Measurements from ENCODE around the gene CCSER2. TPM values are rescaled to one million over a fixed set of nuclear protein-coding genes. Genes with fewer than 3 reads are reported as not detected.

CCSER2 gene
- total RNA-seq, 4 donors from 2014 or later = 26.4 to 48.3 (median 31.7) TPM

- Histone ChIP-seq H3K27me3 (no peaks in the 10 kb centered on the region), H3K36me3 (peaks cover 0 to 21% (median 0%) of the 10 kb centered on the region in 3 donors), H3K4me3 (no peak overlapping the region), H3K4me1 (no peaks in the 10 kb centered on the region), H3K27ac (no peak overlapping the region), H3K9me3 (no peaks in the 10 kb centered on the region)
- intact Hi-C loops (cut with DNase I) = no loop called here
- TF ChIP-seq POLR2A (IDR thresholded peaks at IDR 0.05) = no peak
- no peak for TF ChIP-seq CTCF (IDR thresholded peaks at IDR 0.05)
- 78 to 80% methylated on average over 3 of the region's 3 CpGs for WGBS, 2 donors
- no peak for DNase-seq
Measured at GRCh38 chr10:84510121-84510520, 181.7 kb downstream of the CCSER2 start.

- no peak overlapping the region for H3K4me3 ChIP-seq
- intact Hi-C loops (cut with DNase I) = no loop called here
- no peaks in the 10 kb centered on the region for H3K9me3 ChIP-seq
- DNase-seq = no peak
- H3K27me3 ChIP-seq = no peaks in the 10 kb centered on the region
- TF ChIP-seq POLR2A (IDR thresholded peaks at IDR 0.05) (no peak), CTCF (IDR thresholded peaks at IDR 0.05) (no peak)
- no peak overlapping the region for H3K27ac ChIP-seq
- 68 to 87% methylated on average over 2 of the region's 2 CpGs for WGBS, 2 donors
- H3K4me1 ChIP-seq = no peaks in the 10 kb centered on the region
- peaks cover 0 to 31% (median 0%) of the 10 kb centered on the region in 3 donors for H3K36me3 ChIP-seq
Measured at GRCh38 chr10:84511106-84511505, 182.7 kb downstream of the CCSER2 start.

GRCh38 chr10:84511709-84512285, 183.4 kb downstream of the CCSER2 start:
- Histone ChIP-seq H3K4me1 (no peaks in the 10 kb centered on the region), H3K36me3 (peaks cover 0 to 32% (median 0%) of the 10 kb centered on the region in 3 donors), H3K27ac (no peak overlapping the region), H3K4me3 (no peak overlapping the region), H3K9me3 (no peaks in the 10 kb centered on the region), H3K27me3 (no peaks in the 10 kb centered on the region)
- 85 to 89% methylated on average over 5 of the region's 5 CpGs for WGBS, 2 donors
- intact Hi-C loops (cut with DNase I) = no loop called here
- no peak for DNase-seq
- TF ChIP-seq POLR2A (IDR thresholded peaks at IDR 0.05) (no peak), CTCF (IDR thresholded peaks at IDR 0.05) (no peak)

GRCh38 chr10:84517554-84517953, 189.2 kb downstream of the CCSER2 start:
- 82 to 84% methylated on average over 4 of the region's 4 CpGs for WGBS, 2 donors
- intact Hi-C loops (cut with DNase I) = no loop called here
- no peak overlapping the region for H3K4me3 ChIP-seq

GRCh38 chr10:84519235-84519634, 190.8 kb downstream of the CCSER2 start:
- WGBS, 2 donors = 93 to 95% methylated on average over 3 of the region's 3 CpGs
- TF ChIP-seq CTCF (IDR thresholded peaks at IDR 0.05) (no peak), POLR2A (IDR thresholded peaks at IDR 0.05) (no peak)
- intact Hi-C loops (cut with DNase I) = no loop called here

More at GRCh38 chr10:84517554-84517953, 189.2 kb downstream of the CCSER2 start:
- no peak overlapping the region for H3K27ac ChIP-seq
- H3K36me3 ChIP-seq = peaks cover 0 to 32% (median 0%) of the 10 kb centered on the region in 3 donors
- no peak for DNase-seq
- peaks cover 0 to 5% (median 0%) of the 10 kb centered on the region in 3 donors for H3K4me1 ChIP-seq
- no peak for TF ChIP-seq CTCF (IDR thresholded peaks at IDR 0.05)
- no peak for TF ChIP-seq POLR2A (IDR thresholded peaks at IDR 0.05)
- H3K27me3 ChIP-seq = no peaks in the 10 kb centered on the region
- no peaks in the 10 kb centered on the region for H3K9me3 ChIP-seq

More at GRCh38 chr10:84519235-84519634, 190.8 kb downstream of the CCSER2 start:
- Histone ChIP-seq H3K4me3 (no peak overlapping the region), H3K4me1 (peaks cover 0 to 19% (median 0%) of the 10 kb centered on the region in 3 donors), H3K27ac (no peak overlapping the region), H3K27me3 (no peaks in the 10 kb centered on the region), H3K9me3 (no peaks in the 10 kb centered on the region), H3K36me3 (peaks cover 0 to 20% (median 0%) of the 10 kb centered on the region in 3 donors)
- no peak for DNase-seq

All from esophagus squamous epithelium (tissue), 5 donors.